Astrocyte of the cerebellum (primary cell): ENCODE results near the gene CDK2AP2.

Experiments
- DNase-seq: peaks from one replicate; pipeline ENCODE4 v3.0.0-alpha.2; 2011; ENCODE audit warnings: low read depth
- H3K4me3 ChIP-seq: 2 replicates; pipeline ENCODE4 v1.5.1; 2011; ENCODE audit warnings: mild to moderate bottlenecking, low read depth, low read length, moderate library complexity
- in situ Hi-C: cut with HindIII; loops from 2 replicates; pipeline ENCODE4 v1.10.0; 2017; ENCODE audit warnings: low sequenced_read_pairs
- TF ChIP-seq, protein P1 (sequence below): IDR thresholded peaks from 2 replicates; pipeline ENCODE4 v1.5.1; 2012; ENCODE audit warnings: low read length, low read depth, moderate library complexity, mild to moderate bottlenecking; ENCODE audit errors: missing control alignments

Gene CDK2AP2

DNA sequence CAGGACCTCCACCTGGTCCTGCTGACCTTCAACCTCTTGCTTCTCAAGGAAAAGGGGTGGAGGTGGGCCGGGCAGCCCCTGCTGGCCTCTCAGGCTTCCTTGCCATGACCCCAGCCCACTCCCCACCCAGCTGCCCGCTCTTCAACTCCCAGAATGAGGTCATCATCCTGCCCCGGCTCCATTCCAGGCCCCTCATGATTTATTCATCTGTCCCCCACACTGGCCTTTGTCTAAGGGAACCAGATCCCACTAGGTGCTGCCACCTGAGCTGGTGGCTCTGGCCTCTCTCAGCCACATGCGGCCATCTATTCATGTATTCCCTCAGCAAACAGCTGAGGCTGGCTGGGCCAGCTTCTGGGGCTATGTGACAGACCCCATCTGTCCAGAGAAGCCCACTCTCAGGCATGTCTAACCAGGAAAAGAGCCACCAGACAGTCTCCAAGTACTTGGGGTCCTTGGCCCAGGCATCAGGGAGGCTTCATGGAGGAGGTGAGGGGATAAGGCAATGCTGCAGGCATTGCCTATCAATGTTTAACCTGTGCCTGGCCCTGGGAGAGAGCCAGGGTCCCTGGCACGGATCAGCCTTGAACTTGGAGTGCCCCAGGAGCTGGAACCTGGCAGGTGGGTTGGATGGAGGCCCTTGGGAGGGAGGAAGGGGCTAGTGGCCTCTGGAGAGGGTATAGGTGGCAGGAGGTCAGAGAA is 17.5 kb upstream of the CDK2AP2 start:
- in situ Hi-C loops, result no loop called here
- TF ChIP-seq, protein P1, sequence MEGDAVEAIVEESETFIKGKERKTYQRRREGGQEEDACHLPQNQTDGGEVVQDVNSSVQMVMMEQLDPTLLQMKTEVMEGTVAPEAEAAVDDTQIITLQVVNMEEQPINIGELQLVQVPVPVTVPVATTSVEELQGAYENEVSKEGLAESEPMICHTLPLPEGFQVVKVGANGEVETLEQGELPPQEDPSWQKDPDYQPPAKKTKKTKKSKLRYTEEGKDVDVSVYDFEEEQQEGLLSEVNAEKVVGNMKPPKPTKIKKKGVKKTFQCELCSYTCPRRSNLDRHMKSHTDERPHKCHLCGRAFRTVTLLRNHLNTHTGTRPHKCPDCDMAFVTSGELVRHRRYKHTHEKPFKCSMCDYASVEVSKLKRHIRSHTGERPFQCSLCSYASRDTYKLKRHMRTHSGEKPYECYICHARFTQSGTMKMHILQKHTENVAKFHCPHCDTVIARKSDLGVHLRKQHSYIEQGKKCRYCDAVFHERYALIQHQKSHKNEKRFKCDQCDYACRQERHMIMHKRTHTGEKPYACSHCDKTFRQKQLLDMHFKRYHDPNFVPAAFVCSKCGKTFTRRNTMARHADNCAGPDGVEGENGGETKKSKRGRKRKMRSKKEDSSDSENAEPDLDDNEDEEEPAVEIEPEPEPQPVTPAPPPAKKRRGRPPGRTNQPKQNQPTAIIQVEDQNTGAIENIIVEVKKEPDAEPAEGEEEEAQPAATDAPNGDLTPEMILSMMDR, result no peak
- no peak for DNase-seq
- H3K4me3 ChIP-seq, result no peak overlapping the region

DNA sequence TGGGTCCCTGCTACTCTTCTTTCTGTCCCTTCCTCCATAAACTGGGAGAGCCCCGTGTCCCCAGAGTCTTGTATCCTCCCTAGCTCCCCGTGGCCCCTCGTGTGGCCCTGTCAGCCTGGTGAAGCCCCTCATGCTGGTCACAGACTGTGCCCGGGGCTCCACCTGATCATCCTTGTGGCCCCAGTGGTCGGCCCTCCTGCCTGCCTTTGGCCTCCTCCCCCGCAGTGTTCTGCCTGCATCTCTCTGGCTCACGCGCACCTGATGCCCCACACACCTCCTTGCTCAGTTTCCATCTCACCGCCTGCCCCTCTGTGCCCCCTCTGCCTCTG is 16.5 kb upstream of the CDK2AP2 start:
- H3K4me3 ChIP-seq, result no peak overlapping the region
- DNase-seq, result no peak
- in situ Hi-C loops, result no loop called here
- TF ChIP-seq, protein P1, result no peak

DNA sequence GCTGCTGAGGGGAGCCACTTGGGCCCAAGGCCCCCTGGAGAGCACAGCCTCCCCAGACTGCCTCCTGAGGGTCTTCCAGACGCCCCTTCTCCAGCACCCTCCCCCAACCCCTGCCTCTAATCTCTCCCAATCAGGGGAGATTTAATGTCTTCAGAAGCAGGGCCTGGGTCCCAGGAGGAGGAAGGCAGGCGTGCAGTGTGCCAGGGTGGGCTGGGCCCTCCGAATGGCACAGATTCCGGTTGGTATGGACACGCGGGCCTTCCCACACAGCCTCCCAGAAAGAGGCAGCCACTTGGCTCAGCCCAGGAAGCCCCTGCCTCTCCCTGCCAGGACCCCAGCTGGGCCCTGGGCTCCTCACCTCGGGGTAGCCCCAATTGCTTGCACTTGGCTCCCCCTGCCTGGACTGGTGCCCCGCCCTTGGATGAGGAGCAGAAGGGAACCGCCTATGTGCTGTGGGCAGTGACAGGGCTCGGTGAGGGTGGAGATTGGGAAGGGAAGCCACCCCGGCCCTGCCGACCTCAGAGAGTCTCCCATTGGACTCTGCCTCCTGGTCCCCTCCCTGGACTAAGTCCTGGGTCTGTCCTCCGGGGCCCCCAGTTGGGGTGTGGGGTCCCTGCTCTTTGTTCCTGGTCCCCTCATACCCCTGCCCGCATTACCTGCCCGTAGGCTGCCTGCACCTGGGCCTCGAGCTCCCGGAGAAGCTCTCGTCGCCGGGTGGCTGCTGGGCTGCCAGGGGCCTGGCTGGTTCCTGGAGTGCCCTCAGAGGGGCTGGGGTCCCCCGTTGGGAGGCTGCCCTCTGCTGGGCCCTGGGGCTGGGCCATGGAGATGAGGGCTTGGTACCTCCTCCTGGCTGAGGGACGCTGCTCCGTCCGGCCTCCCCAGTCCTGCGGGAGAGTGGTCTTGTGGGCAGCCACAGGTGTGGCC is 15.9 kb upstream of the CDK2AP2 start:
- TF ChIP-seq, protein P1, result no peak
- H3K4me3 ChIP-seq, result no peak overlapping the region
- no peak for DNase-seq
- in situ Hi-C loops, result no loop called here

DNA sequence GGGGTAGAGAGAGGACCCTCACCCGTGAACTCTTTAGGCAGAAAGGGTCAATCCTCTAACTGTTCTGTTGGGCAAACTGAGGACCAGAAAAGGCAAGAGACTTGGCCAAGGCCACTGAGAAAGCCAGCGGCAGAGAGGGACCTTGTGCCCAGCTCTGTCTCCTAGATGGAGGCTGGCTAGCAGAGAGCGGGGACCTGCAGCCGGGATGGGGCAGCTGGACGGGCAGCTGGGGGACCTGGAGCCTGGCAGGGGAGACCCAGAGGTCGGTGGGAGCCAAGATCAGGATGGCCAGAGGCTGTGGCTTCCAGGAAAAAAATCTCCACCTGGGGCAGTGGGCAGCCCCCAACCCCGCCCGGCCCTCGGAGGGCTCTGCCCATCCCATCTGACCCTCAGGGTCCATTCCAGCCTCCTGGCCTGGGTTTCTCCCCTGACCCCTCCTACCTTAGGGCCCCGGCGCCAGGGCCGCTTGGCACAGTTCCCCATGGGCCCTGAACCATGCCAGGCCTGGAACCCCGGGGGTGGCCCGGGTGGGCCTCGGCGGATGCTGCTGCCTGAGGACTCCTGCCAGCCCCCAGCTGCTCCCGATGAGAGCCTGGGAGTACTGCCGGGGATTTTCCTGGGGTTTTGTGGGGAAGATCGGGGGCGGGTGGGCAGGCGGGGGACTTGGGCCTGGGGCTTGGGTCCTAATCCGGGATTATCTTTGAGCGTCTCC is 15.0 kb upstream of the CDK2AP2 start, which contains the start of gene CABP2:
Gene CABP2 (minus strand): TSS at position 603 of the 712 bp plus-strand sequence. CDS start 120 bp downstream, at position 483.
- in situ Hi-C loops, result no loop called here
- no peak for DNase-seq
- TF ChIP-seq, protein P1, result no peak
- no peak within 1 kb of the TSS for H3K4me3 ChIP-seq

DNA sequence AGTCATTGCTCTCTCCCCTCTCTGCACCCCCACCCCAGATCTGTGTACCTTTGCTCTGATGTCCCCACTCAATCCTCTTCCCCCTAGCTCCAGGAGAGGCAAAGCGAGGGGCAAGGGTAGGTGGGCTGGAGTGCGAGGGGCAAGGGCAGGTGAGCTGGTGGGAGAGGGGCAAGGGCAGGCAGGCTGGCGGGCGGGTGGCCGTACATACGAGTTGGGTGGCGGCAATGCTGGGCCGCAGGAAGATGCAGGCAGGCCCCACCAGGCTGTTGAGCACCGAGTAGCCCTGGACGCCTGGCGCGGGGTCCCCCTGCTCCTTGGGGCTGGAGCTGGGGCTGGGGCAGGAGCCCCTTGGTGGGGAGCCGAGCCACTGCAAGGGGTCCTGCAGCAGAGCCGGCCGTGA is 14.4 kb upstream of the CDK2AP2 start:
- in situ Hi-C loops, result no loop called here
- TF ChIP-seq, protein P1, result no peak
- no peak overlapping the region for H3K4me3 ChIP-seq
- no peak for DNase-seq

DNA sequence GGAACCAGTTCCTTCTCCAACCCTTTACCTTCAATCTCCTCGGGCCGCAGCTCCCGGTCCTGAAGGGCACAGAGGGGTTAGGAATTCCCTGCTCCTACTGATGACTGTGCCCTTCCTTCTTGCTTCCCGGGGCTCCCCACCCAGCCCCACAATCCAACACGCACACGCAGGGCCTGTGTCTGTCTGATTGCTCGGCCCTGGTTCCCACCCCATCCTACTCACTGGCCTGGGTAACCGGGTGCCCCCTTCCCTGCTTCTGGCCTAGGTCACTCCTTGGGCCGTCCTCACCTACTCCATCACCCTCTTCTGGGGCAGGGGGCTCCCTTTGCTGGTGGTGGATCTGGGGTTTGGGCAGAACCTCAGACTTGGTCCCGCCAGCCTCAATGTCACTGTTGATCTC is 14.0 kb upstream of the CDK2AP2 start:
- no peak for DNase-seq
- in situ Hi-C loops, result no loop called here
- TF ChIP-seq, protein P1, result no peak
- H3K4me3 ChIP-seq, result no peak overlapping the region
